Dendritic cell treated with granulocyte-macrophage colony-stimulating factor and Interleukin-4, amounts not matched to agents 40 ng/mL and 50 ng/mL, for 4 days (primary cell): ENCODE data around the gene PALS1.

Experiments used
- H3K27ac Mint-ChIP-seq: one replicate; pipeline ENCODE4 v1.8.0; 2022; ENCODE audit warnings: mild to moderate bottlenecking, mixed read lengths
- H3K27me3 Mint-ChIP-seq: one replicate; pipeline ENCODE4 v1.8.0; 2022; ENCODE audit warnings: mild to moderate bottlenecking, mixed read lengths
- H3K36me3 Mint-ChIP-seq: one replicate; pipeline ENCODE4 v1.8.0; 2022; ENCODE audit warnings: low read depth, mixed read lengths
- H3K4me1 Mint-ChIP-seq: one replicate; pipeline ENCODE4 v1.8.0; 2022; ENCODE audit warnings: low read depth, mixed read lengths
- H3K4me3 Mint-ChIP-seq: one replicate; pipeline ENCODE4 v1.8.0; 2022; ENCODE audit warnings: mild to moderate bottlenecking, moderate library complexity, mixed read lengths
- H3K9me3 Mint-ChIP-seq: one replicate; pipeline ENCODE4 v1.8.0; 2022; ENCODE audit warnings: mixed read lengths
- intact Hi-C: fragments of 100-400 bp; cut with micrococcal nuclease; formaldehyde crosslinking; loops from one replicate; pipeline ENCODE4 v1.15.0; 2022

PALS1 gene

DNA sequence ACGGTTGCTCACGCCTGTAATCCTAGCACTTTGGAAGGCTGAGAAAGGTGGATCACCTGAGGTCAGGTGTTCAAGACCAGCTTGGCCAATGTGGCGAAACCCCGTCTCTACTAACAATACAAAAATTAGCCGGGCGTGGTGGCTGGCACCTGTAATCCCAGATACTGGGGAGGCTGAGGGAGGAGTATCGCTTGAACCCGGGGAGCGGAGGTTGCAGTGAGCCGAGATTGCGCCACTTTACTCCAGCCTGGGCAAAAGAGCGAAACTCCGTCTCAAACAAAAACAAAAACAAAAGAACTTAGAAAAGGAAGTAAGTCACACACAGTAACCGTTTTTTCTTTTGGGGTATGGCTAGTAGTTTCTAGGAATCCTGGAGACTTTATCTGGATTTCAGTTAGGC lies 1.7 kb upstream of the PALS1 start:
- Mint-ChIP-seq H3K36me3 (no peaks in the 10 kb centered on the region), H3K4me1 (peaks cover 20% of the 10 kb centered on the region), H3K4me3 (peak overlapping the region; percentile 94), H3K27ac (peak overlapping the region; percentile 95), H3K27me3 (peaks cover 14% of the 10 kb centered on the region), H3K9me3 (no peaks in the 10 kb centered on the region)
- intact Hi-C loops, result no loop called here

DNA sequence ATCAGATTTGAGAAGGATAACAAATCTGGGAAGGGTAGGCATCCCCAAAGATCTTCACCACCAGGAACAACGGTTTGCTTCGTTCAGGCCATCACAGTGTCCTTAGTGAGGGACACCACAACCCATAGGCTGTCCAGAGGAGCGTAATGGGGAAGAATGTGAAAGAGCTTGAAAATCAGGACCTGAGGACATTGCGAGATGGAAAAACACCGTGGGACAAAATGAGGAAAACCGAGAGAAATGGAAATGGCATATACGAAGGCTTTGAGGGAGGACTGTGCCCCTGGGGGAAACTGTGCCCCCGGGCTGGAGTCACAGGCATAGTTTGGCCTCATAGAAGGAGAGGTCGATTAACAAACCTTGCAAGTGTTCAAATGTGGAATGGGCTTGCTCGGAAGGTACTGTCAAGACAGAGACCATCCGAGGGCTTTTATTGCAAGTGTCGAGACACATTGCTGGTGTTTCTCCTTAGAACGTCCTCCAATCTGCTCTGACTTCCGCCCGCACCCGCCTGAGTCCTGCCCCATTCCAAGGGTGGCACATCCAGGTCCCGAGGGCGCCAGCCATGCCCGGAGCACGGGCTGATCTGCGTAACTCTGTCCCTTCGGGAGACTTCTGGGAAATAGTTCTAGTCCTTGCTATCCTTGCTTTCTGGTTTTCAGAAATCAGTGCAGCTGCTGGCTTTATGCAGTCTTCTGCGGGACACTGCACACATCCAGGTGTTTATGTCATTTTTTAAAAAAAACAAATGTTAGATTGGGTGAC lies 885 bp upstream of the PALS1 start:
- peak overlapping the region; percentile 95 for H3K27ac Mint-ChIP-seq
- peaks cover 14% of the 10 kb centered on the region for H3K27me3 Mint-ChIP-seq
- intact Hi-C loops, result loop anchor here (2.0 to 5.0 kb wide), 3 partner anchors 37 to 733 kb away; partner anchors contain the start of genes ATP6V1D and GPHN
- peak overlapping the region; percentile 94 for H3K4me3 Mint-ChIP-seq
- H3K36me3 Mint-ChIP-seq, result no peaks in the 10 kb centered on the region
- H3K4me1 Mint-ChIP-seq, result peaks cover 24% of the 10 kb centered on the region
- H3K9me3 Mint-ChIP-seq, result no peaks in the 10 kb centered on the region

DNA sequence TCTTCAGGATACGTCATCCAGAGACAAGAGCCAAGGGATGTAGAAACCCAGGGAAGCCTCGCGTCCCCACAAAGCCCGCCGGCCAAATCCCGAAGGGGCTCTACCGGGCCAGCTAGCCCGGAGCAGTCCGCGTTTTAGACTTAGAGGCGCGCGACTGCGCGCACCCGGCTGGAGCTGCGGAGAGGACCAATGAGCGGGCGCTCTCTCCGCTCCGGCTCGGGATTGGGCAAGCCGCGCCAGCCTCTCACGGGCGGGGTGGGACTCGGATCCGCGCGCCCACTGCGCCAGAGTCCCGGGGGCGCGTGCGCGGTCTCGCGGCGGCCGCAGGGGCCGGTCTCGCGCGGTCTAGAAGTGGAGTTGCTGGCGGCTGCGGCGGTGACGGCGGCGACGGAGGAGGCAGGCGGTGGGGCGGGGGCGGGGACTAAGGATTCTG lies 241 bp upstream of the PALS1 start:
- Mint-ChIP-seq H3K9me3 (no peaks in the 10 kb centered on the region), H3K27ac (peak overlapping the region; percentile 95), H3K4me3 (peak overlapping the region; percentile 94), H3K4me1 (peaks cover 24% of the 10 kb centered on the region), H3K36me3 (no peaks in the 10 kb centered on the region), H3K27me3 (peaks cover 14% of the 10 kb centered on the region)
- intact Hi-C loops, result loop anchor here (2.0 to 5.0 kb wide), 3 partner anchors 36 to 734 kb away; partner anchors contain the start of genes ATP6V1D and GPHN

DNA sequence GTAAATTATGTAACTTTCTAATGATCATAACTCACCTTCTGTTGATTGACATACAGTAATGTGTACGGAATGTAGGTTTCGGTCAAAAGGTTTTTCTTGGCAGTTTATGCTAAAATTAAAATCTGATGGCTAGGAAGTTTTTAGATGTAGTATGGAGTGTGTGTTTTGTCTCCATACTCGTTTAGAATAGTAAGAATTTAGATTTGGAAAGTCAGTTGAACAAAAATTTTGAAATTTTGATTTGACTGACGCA lies 859 bp downstream of the PALS1 start:
- intact Hi-C loops, result loop anchor here (5.0 kb wide), 2 partner anchors 35 to 735 kb away; partner anchors contain the start of gene GPHN
- Mint-ChIP-seq H3K9me3 (no peaks in the 10 kb centered on the region), H3K27ac (peak overlapping the region; percentile 95), H3K27me3 (peaks cover 14% of the 10 kb centered on the region), H3K4me3 (peak overlapping the region; percentile 94), H3K4me1 (peaks cover 24% of the 10 kb centered on the region), H3K36me3 (no peaks in the 10 kb centered on the region)

DNA sequence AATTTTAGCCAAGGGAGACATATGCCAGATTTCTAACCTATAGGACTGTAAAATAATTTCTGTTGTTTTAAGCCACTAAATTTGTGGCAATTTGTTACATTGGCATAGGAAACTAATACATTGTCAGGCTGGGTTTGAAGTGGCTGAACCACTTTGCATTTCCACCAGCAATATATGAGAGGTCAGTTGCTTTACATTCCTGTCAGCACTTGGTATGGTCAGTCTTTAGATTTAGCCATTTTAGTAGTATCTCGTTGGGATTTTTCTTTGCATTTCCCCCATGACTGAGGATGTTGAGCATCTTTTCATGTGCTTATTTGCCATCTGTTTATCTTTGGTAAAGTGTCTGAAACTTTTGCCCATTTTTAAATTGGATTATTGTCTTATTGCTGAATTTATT lies 3.9 kb downstream of the PALS1 start:
- intact Hi-C loops, result no loop called here
- no peaks in the 10 kb centered on the region for H3K36me3 Mint-ChIP-seq
- H3K27ac Mint-ChIP-seq, result no peak overlapping the region
- H3K4me1 Mint-ChIP-seq, result peaks cover 24% of the 10 kb centered on the region
- H3K9me3 Mint-ChIP-seq, result no peaks in the 10 kb centered on the region
- H3K27me3 Mint-ChIP-seq, result peaks cover under 1% of the 10 kb centered on the region
- H3K4me3 Mint-ChIP-seq, result no peak overlapping the region

DNA sequence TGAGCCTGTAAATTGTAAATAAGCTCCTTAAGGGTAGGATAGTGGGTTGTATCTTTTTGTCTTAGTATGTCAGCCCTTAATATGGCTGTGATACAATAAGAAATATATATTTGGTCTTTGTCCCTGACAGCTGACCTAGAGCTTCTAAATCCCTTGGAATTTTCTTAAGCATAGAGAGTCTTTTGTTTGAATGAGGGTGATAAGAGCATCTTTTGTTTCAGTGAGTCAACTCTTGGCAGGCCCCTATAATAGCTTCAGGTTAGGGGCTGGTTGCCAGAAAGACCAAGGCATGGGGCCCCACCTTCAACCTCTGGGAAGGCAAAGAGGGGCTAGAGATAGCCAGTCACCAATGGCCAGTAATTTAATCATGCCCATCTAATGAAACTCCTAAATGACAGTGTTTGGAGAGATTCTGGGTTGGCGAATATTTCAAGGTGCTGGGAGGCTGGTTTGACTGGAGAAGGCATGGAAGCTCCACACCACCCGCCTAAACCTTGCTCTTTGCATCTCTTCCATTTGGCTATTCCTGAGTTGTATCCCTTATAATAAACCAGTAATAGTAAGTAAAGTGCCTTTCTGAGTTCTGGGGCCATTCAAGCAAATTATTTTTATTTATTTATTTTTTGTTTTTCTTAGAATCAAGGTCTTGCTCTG lies 10.5 kb downstream of the PALS1 start:
- H3K4me3 Mint-ChIP-seq, result no peak overlapping the region
- no peaks in the 10 kb centered on the region for H3K27me3 Mint-ChIP-seq
- no peaks in the 10 kb centered on the region for H3K9me3 Mint-ChIP-seq
- no peak overlapping the region for H3K27ac Mint-ChIP-seq
- H3K36me3 Mint-ChIP-seq, result peaks cover 9% of the 10 kb centered on the region
- H3K4me1 Mint-ChIP-seq, result peaks cover 12% of the 10 kb centered on the region
- intact Hi-C loops, result no loop called here

DNA sequence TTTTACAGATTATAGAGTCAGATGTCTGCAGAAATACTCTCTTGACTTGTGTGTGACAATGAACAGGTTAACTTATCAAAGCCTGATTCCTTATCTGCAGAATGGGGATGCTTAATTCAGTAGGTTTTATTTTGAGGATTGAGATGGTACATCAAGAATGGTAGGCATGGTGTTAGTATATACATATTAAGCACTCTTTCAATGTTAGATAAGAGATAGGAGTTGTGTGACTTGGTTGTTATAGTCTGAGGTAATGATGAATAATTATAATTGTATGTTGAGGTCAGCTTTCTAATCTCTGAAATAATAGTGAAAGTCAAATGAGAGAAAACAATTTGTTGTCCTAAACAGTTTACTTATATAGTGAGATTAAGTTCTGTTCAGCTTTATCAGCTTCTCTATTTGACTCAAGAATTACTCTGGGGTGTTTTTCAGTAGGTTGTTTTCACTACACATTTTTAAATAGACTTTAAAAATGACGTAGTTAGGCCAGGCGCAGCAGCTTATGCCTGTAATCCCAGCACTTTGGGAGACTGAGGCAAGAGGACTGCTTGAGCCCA lies 11.9 kb downstream of the PALS1 start:
- peaks cover 13% of the 10 kb centered on the region for H3K36me3 Mint-ChIP-seq
- H3K9me3 Mint-ChIP-seq, result no peaks in the 10 kb centered on the region
- H3K4me1 Mint-ChIP-seq, result peaks cover 5% of the 10 kb centered on the region
- H3K27ac Mint-ChIP-seq, result no peak overlapping the region
- intact Hi-C loops, result no loop called here
- H3K4me3 Mint-ChIP-seq, result no peak overlapping the region
- H3K27me3 Mint-ChIP-seq, result no peaks in the 10 kb centered on the region

DNA sequence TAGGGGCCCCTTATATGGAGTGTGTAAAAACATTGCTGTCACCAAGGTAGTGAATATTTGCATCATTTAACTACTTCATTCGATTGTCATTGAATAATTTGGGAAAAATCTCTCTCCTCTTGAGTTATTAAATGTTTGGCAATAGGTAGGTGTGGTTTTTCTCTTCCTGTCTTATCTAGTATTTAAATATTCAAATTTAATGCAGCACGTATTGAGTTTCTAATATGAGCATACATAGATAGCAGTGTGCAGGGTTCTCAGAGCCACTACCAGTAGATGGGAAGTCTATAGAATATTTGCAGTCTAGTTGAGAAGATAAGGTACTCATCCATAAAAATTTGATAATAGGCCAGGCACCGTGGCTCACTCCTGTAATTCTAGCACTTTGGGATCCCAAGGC lies 16.7 kb downstream of the PALS1 start:
- Mint-ChIP-seq H3K4me1 (peaks cover 3% of the 10 kb centered on the region), H3K27ac (no peak overlapping the region), H3K9me3 (no peaks in the 10 kb centered on the region), H3K4me3 (no peak overlapping the region), H3K36me3 (peaks cover 13% of the 10 kb centered on the region), H3K27me3 (no peaks in the 10 kb centered on the region)
- intact Hi-C loops, result no loop called here

DNA sequence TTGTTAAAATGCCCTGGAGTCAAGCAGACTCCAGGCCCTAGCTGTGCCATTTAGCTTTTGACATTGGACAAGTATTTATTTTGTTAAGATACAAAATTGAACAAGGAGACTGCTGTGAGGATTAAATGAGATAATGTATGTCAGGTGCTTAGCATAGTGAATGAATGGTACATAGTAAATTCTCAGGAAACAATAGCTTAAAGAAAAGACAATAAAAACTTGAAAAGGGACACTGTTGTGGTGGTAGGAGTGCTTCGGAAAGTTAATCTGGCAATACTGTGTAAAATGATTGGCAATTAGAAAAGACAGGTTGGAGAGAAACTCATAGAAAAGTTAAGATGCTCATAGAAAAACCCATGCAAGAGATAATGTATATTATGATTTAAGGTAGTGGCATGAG lies 19.7 kb downstream of the PALS1 start:
- intact Hi-C loops, result no loop called here
- Mint-ChIP-seq H3K9me3 (no peaks in the 10 kb centered on the region), H3K4me3 (no peak overlapping the region), H3K36me3 (peaks cover 7% of the 10 kb centered on the region), H3K4me1 (no peaks in the 10 kb centered on the region), H3K27me3 (no peaks in the 10 kb centered on the region), H3K27ac (no peak overlapping the region)

DNA sequence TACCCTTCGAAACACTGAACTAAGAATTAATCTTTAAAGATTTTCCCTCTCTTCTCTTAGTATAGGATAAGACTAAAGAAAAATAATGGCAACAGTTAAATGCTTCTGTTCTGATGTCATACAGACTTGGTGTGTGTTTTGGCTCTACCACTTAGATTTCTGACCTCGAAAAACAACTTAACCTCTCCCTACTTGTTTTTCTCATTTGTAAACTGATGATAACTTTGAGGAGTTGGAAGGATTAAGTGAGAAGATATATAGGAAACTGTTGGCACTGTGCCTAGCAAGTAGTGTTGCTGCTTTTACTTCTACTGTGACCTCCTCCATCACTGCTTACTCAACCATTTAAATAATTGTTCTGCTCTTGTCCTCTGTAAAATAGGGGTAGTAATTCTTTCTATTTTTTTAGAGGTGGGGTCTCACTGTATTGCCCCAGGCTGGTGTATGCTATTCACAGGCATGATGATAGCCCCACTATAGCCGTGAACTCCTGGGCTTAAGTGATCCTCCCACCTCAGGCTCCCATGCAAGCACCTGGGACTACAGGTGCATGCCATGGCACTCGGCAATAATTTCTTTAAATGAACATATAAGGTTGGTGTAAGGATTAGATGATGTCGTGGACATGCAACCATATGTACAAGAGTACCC lies 22.4 kb downstream of the PALS1 start:
- Mint-ChIP-seq H3K27me3 (no peaks in the 10 kb centered on the region), H3K36me3 (no peaks in the 10 kb centered on the region), H3K9me3 (no peaks in the 10 kb centered on the region), H3K27ac (no peak overlapping the region), H3K4me3 (no peak overlapping the region), H3K4me1 (peaks cover 11% of the 10 kb centered on the region)
- intact Hi-C loops, result no loop called here

DNA sequence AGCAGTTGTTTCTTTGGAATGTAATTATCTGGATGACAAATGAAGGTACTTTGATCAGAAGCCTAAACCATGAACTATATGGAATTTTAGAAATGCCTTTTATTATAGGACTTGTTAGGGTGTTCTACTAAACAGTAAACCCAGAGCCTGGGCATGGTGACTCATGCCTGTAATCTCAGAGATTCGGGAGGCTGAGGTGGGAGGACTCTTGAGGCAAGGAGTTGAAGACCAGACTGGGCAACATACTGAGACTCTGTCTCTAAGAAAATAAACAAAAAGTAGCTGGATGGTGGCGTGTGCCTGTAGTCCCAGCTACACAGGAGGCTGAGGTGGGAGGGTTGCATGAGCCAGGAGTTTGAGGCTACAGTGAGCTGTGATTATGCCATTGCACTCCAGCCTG lies 23.9 kb downstream of the PALS1 start:
- Mint-ChIP-seq H3K4me1 (peaks cover 15% of the 10 kb centered on the region), H3K27me3 (no peaks in the 10 kb centered on the region), H3K36me3 (no peaks in the 10 kb centered on the region), H3K4me3 (no peak overlapping the region), H3K9me3 (no peaks in the 10 kb centered on the region), H3K27ac (no peak overlapping the region)
- intact Hi-C loops, result no loop called here

DNA sequence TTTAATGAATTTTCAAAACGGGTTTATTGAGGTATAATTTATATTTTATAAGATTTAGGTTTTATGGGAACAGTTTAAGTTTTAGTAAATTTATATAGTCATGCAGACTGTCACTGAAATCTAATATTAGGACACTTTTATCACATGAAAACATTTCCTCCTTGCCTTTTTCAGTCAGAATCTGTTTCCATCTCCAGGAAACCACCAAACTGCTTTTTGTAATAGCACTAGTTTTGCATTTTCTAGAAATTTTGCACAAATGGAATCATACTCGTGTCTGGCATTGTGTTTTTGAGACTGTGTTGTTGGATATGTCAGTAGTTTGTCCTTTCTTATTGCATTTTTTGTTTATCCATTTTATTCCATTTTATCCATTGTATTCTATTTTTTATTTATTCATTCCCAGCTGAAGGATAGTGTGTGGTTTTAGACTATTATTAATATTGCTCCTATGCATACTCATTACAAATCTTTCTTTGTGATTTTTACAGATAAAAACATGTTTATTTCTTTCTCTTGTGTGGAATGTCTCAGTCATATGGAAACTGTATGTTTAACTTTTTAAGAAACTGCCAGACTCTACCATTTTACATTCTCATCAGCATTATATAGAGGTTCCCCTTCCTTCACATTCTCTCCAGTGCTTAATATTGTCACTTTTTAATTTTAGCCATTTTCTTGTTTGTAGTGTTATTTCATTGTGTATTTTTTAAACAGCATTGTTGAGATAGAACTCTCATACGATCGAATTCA lies 26.5 kb downstream of the PALS1 start:
- Mint-ChIP-seq H3K27me3 (no peaks in the 10 kb centered on the region), H3K27ac (no peak overlapping the region), H3K36me3 (peaks cover 16% of the 10 kb centered on the region), H3K4me1 (peaks cover 15% of the 10 kb centered on the region), H3K4me3 (no peak overlapping the region), H3K9me3 (no peaks in the 10 kb centered on the region)
- intact Hi-C loops, result no loop called here

DNA sequence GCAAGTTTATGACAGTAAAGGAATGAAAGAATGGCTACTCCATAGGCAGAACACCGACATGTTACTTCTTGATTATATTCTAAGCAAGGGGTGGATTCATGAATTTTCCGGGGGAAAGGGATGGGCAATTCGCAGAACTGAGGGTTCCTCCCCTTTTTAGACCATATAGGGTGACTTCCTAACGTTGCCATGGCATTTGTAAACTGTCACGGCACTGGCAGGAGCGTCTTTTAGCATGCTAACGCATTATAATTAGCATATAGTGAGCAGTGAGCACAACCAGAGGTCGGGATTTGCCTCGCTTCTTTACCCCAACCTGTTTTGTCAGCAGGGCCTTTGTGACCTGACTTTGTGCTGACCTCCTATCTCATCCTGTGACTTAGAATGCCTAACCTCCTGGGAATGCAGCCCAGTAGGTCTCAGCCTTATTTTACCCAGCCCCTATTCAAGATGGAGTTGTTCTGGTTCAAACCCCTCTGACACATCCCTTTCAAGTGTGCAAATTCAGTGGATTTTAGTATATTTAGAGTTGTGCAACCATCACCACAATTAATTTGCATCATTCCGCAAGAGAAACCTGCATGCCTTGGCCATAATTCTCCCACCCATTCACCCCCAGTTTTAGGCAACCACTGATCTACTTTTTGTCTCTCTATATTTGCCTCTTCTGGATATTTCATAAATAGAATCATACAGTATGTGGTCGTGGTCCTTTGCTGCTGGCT lies 27.4 kb downstream of the PALS1 start:
- no peak overlapping the region for H3K4me3 Mint-ChIP-seq
- no peaks in the 10 kb centered on the region for H3K27me3 Mint-ChIP-seq
- intact Hi-C loops, result no loop called here
- peaks cover 15% of the 10 kb centered on the region for H3K4me1 Mint-ChIP-seq
- no peaks in the 10 kb centered on the region for H3K9me3 Mint-ChIP-seq
- H3K27ac Mint-ChIP-seq, result no peak overlapping the region
- H3K36me3 Mint-ChIP-seq, result peaks cover 24% of the 10 kb centered on the region
